ENCODE data around the gene SMURF1. TPM values are rescaled to one million over a fixed set of nuclear protein-coding genes. Genes with fewer than 3 reads are reported as not detected.

The SMURF1 gene
- total RNA-seq, 1 experiment from 2014 or later: 33.5 TPM

DNA sequence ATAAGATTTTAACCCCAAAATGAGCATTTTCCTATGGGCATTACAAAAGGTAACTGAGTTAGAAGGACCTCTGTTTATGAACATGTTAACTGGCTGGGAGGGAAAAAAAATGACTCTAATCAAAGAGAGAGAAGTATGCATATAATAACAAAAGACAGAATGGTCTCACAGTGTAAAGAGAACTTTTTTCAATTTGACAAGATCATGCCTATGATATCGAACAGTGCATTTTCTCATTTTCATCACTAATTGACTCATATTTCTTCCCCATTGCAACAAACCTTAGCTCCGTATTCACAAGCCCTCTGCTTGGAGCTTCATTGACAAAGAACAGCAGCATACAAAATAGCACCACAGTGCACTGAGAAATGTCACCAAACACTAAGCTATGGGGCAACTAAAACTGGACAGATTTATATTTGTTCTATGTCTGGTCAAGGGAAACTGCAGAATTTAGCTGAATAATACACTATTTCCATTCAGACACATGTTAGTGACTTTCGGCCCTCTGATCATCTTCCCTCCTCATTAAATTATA lies 45.6 kb downstream of the SMURF1 start:
- DNase-seq (ENCODE audit: low spot score): no peak

GRCh38 chr7:99097730-99098129 lies 46.2 kb downstream of the SMURF1 start:
- no peak for DNase-seq (ENCODE audit: low spot score)

DNA sequence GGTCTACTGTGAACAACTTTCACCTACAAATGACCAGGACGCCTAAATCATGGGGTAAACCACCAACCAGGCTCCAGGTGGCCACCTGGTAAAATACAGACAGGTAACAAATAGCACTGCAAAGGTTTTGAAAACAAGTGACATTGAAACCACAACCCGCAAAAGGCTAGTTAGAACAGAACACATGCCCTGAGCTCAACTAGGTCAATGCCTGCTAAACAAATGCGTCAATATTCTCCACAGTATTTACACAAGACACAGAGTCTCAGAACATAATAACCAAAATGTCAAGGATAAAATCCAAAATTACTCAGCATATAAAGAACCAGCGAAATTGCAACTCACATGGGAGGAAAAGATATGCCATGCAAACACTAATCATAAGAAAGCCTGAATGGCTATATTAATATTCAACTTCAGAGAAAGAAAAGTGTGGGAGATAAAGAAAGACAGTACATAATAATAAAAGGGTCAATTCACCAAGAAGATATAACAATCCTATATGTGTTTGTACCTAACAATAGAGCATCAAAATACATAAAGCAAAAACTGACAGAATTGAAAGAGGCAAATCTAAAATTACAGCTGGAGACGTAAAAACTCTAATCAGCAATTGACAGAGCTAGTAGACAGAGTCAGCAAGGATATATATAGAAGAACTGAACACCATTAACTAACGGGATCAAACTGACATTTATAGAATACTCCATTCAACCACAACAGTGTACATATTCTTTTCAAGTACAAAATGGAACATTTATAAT lies 47.6 kb downstream of the SMURF1 start:
- no peak for DNase-seq (ENCODE audit: low spot score)

GRCh38 chr7:99095698-99096097 lies 48.2 kb downstream of the SMURF1 start:
- no peak for DNase-seq (ENCODE audit: low spot score)

DNA sequence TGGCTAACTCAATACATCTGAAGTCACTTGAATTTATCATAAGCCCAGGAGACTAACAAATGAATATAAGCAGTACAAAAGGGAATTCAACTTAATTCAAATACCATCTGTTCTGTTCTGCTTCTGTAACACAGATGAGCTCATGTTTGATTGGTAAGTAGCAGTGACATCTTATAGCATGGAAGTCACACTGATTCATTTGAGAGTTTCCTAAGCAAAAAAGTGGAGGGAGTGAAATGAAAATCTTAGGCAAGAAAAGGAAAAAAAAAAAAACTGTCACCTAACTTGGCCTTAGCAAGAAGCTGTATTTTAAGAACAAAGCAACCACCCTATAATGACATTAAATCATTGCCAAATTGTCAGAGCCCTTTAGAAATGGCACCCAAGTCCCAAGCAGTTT lies 49.5 kb downstream of the SMURF1 start:
- no peak for DNase-seq (ENCODE audit: low spot score)

GRCh38 chr7:99092064-99092720 lies 51.7 kb downstream of the SMURF1 start:
- no peak for DNase-seq (ENCODE audit: low spot score)

- DNase-seq (ENCODE audit: low spot score): no peak
Observed at GRCh38 chr7:99090771-99091542, 53.0 kb downstream of the SMURF1 start.

DNA sequence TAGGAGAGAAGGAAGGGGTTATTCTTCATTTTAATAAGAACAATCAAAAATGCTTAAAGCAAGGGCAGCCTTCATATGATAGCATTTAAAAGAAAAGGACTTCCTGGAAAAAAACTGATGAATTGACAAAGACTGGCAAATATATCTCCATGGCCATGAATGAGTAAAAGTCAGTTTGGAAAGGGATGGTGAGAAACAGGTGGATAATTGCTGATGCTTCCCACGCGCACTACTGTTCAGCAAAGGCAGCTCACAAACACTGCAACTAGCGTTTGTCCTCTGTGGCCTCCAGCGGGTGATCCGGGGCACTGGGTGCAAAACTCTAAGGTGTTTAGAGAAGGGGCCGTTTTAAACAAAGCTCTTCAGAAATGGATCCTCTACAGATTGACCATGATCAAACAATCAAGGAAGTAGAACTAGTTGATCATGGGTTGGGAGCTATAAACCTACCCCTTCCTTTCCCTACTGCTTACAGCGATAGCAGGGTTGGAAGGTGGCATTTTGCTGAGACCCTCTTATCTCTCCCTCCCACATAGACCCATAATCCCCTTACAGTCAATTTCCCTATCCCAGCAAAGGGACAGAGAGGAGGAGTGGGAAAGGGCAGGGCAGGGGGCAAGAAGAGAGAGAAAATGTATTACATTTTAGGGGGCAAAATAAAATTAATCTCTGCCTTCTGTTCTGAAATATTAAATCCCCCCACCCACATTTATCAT lies 53.8 kb downstream of the SMURF1 start:
- DNase-seq (ENCODE audit: low spot score): no peak

GRCh38 chr7:99086944-99087343 lies 57.0 kb downstream of the SMURF1 start:
- DNase-seq (ENCODE audit: low spot score): no peak

- no peak for DNase-seq (ENCODE audit: low spot score)
Observed at GRCh38 chr7:99086532-99086931, 57.4 kb downstream of the SMURF1 start.

DNA sequence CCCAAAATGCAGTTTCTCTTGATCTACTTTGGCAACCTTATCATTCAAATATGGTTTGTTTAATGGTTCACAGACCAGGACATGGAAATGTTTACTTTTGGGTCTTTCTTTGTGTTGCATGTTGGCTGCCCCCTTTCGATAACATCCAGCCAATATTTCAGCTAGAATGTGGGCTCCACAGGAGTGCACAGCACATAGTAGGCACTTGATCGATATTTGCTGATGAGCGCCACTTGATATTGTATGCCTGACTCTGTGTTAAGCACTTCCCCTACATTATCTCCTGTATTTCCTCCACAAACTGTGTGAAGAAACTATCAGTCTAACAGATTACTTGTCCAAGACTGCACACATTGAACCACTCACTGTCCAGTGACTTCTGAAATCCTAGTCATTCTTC lies 60.2 kb downstream of the SMURF1 start:
- no peak for DNase-seq (ENCODE audit: low spot score)

GRCh38 chr7:99083068-99083651 lies 60.7 kb downstream of the SMURF1 start:
- no peak for DNase-seq (ENCODE audit: low spot score)

DNA sequence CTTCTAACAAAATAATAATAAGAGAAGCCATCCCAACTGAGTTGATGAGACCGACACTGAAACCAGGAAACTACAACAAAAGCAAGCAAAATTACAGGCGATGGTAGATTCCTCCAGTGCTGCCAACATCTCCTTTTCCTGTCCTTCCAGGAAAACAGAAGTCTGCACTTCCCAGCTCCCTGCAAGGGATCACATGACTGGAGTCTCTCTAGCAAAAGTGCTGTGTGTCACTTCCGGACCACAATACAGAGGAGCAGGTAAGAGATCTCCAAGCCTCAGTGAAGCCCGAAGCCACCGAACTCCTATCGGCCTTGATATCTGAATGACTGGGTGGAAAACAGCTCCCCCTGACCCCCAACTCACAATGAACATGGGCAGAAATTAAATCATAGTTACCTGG lies 63.2 kb downstream of the SMURF1 start:
- no peak for DNase-seq (ENCODE audit: low spot score)

DNA sequence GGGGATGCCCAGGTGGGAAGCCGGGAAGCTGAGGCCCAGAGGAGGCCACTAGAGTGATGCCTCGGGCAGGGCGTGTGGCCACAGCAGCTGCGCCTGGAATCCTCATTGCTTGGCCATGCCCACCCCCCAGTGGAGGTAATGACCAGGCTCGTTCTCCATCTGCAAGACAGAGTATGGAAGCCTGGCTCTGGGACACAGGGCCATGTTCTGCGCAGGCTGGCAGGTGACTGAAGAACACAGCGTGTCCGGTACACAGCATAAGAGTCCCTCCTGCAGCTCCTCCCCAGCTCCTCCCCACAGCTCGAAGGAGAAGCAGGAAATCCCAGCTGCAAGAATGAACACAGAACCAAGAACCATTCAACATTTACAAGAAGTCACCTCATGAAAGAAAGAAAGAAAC lies 64.8 kb downstream of the SMURF1 start:
- DNase-seq (ENCODE audit: low spot score): peak; percentile 63

GRCh38 chr7:99078416-99078815 lies 65.5 kb downstream of the SMURF1 start:
- no peak for DNase-seq (ENCODE audit: low spot score)

DNA sequence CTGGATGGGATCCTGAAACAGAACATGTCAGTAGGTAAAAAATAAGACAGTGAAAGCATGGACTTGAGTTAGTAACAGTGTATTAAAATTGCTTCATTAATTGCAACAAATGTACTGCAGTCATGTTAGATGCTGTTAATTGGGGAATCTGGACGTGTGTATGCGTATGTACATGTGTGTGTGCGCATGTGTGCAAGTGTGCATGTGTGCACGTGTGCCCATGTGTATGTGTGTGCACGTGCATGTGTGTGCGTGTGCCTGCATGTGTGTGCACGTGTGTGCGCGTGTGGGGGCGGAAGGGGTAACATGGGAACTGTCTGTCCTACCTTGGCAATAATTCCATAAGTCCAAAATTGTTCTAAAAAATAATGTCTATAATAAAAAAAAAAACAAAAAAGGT lies 67.3 kb downstream of the SMURF1 start:
- no peak for DNase-seq (ENCODE audit: low spot score)

DNA sequence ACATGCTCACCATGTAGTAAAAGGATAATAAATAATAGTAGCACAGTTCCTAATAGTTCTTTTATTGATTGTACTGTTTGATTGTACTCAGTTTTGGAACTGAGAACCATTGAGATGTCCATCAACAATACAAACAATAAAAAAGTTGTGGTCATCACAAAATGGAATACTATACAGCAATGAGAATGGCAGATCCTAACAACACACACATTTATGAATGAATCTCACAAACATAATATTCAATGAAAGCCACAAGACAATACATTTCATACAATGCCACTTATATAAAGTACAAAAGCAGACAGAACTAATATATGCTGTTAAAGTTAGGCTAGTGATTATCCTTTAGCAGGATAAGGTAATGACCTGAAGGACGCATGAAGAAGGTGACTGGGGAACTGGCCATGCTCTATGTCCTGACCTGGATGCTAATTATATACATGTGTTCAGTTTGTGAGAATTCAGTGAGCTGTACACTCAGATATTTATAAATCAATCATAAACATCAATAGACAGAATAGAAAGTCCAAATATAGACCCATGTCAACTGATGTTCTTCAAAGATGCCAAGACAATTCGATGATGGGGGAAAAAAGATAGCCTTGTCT lies 70.0 kb downstream of the SMURF1 start:
- no peak for DNase-seq (ENCODE audit: low spot score)

DNA sequence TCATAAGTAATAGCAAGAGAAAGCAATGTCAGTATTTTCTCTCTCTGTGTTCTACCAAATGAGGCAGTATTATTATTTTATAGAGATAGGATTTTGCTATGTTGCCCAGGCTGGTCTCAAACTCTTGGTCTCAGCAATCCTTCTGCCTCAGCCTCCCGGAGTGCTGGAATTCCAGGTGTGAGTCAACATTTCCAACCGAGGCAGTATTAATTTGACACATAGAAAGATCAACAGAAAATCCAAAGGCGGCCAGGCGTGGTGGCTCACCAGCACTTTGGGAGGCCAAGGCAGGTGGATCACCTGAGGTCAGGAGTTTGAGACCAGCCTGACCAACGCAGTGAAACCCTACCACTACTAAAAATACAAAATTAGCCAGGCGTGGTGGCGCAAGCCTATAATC lies 71.8 kb downstream of the SMURF1 start:
- DNase-seq (ENCODE audit: low spot score): no peak

DNA sequence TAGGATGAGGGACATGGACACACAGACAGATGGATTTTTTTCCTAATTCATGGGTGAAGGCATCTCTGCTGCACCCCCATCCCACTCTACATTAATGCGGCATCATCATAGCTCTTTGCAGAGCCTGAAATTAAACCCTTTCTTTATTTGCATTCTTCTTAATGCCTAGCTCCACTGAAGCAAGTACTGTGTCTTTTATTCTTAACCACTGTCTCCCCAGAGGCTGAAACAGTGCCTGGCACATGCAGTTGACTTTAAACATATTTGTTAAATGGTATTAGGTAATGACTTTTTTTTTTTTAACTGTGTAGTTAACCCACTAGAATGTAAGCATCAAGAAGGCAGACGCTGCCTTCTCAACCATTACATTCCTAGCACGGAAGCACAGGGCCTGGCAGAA lies 73.5 kb downstream of the SMURF1 start:
- no peak for DNase-seq (ENCODE audit: low spot score)

GRCh38 chr7:99061001-99061776 lies 82.7 kb downstream of the SMURF1 start:
- DNase-seq (ENCODE audit: low spot score): no peak

All from HT-29 (cell line).